Stimulated activated CD4-positive, alpha-beta T cell treated with anti-CD3 and anti-CD28 coated beads, Interleukin-4, amount 100 ng/mL, for 4 hours (primary cell): ENCODE measurements around the gene RALB.
"Not testable (repeated sequence)": the region's sequence is repeated elsewhere in the genome, so short reads cannot be mapped to it uniquely, and the experiment has no call there.

Source experiments
- DNase-seq, 2 experiments: peaks; one replicate each; pipeline ENCODE4 v3.0.0-alpha.2; 2020

RALB gene

DNA sequence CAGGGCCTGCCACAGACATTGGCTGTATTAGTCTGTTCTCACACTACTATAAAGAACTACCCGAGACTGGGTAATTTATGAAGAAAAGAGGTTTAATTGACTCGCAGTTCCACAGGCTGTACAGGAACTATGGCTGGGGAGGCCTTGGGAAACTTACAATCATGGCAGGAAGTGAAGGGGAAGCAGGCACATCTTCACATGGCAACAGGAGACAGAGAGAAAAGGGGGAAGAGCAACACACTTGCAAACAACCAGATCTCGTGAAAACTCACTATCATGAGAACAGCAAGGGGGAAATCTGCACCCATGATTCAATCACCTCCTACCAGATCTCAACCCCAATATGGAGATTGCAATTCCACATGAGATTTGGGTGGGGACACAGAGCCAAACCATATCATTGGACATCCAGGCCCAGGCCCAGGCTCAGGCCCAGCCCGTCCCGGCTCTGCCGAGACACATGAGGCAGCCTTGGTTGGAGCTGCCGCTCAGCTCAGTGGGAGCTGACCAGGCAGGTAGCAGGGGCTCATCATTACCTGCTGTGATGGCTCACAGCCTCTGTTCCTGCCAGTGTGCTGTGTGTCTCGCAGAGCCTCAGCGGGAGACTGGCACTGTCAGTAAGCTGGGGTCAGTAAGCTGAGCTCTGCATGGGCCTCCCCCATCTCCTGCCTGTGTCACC, 8.6 kb upstream of the RALB start:
- no peak for DNase-seq

GRCh38 chr2:120244656-120245519, 7.8 kb upstream of the RALB start:
- no peak for DNase-seq

- DNase-seq, result no peak
These were observed 6.9 kb upstream of the RALB start for GRCh38 chr2:120245520-120246332.

DNA sequence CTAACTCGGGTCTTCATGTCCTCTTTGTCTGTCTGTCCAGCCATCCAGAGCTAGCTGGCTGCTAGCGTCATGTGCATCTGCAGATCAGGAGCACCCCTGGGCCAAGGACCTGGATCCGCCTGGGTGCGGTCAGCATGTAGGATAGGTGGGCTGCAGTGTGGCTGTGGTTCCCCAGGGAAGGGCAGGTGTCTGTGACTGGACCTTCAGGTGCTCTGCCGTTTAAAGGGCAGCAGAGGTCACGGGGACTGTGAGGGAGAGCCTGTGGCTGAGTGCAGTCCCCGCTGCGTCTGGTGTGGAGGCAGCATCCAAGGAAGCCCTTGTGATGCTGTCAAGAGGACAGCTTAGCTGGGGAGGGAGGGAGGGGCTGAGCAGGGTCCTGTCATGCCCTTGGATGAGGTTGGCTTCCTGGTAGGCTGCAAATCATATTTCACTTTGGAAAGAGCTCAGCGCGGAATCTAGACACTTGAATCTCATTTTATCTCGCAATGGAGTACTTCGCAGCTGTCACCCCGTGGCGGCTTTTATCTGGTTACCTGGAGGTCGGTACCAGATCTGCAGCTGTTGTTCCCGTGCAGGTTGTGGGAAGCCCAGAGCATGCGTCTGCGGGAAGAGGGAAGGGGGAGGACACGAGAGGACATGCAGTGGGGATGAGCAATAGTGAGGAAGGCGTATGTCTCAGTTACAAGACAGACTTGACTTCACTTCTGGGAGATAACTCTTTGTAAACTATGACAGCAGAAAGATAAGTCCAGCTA, 5.9 kb upstream of the RALB start:
- no peak for DNase-seq

GRCh38 chr2:120247851-120248250, 4.8 kb upstream of the RALB start:
- DNase-seq, result no peak

GRCh38 chr2:120250640-120251039, 2.0 kb upstream of the RALB start:
- no peak for DNase-seq

DNA sequence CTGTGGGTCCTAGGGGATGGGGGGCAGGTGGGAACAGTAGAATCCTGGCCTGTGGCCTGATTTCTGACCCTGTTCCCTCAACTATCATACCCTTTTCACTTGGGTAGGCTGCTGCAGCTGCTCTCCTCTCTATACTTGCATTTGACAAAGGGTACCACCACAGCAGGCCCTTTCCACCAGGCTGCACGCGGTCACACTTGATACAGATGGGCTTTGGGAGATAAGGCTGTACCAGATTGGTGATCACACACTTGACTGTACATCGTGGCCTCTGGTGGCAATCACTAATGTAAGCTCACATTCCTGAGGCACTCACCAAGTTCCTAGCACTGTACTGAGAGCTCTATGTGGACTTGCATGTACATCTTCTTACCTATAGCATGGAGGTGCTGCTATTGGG, 1.6 kb upstream of the RALB start:
- DNase-seq, result no peak

DNA sequence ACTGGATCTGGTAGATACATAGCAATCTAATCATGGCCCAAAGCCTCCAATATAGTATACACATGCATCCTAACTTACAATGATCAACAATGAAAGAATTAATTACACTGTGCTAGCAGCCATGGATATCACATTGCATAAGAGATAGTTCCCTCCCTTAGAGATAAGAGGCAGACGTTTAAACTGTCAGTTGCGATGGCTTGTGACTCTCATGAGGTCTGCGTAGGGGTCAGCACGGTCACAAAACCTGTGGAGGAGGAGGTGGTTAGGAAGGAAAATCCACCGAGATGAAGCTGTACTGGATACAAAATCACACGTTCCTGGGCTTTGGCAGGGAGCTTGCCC, 800 bp upstream of the RALB start:
- no peak for DNase-seq

DNA sequence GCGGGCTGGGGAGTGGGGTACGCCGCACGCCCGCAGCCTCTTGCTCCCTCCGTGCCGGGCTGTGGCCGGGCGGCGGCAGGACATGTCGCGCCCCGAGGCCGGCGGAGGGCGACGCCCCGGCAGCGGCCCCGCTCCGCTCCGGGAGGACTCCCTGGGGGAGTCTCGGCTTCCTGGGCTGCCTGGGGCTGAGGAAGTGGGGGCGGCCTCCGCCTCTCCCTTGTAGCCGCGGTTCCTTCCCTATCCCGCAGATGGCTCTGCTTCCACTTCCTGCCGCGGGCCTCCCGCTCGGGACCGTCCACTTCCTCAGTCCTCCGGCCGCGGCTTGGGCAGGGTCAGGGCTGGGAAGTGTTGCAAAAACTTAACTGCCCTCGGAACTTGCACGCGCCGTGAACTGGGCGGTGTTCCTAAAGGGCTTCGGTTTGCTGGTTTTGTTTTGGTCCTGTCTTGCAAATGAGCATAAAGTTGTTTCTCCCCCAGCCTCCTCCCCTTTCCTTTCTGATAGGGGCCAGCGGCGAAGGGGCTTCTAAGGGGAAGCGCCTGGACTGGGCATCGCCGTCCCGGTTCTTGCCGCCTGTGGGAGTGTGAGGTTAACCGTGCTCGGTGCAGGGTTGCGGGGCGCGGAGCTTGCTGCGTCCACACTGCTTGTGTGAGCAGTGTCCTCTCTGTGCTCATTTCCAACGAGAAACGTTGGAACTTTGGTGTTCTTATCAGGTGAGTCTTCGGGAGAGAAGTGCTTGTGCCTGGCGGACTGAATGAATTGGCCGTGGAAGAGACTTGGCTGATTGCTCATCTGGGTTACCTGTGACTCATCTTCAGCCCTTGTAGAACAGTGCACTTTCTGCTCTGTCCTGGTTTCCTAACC, 600 bp downstream of the RALB start:
- peak; percentile 17 to 34 for DNase-seq

- DNase-seq, result no peak
These were observed 1.5 kb downstream of the RALB start for GRCh38 chr2:120254178-120254577.

GRCh38 chr2:120255071-120255470, 2.4 kb downstream of the RALB start:
- DNase-seq, result no peak

DNA sequence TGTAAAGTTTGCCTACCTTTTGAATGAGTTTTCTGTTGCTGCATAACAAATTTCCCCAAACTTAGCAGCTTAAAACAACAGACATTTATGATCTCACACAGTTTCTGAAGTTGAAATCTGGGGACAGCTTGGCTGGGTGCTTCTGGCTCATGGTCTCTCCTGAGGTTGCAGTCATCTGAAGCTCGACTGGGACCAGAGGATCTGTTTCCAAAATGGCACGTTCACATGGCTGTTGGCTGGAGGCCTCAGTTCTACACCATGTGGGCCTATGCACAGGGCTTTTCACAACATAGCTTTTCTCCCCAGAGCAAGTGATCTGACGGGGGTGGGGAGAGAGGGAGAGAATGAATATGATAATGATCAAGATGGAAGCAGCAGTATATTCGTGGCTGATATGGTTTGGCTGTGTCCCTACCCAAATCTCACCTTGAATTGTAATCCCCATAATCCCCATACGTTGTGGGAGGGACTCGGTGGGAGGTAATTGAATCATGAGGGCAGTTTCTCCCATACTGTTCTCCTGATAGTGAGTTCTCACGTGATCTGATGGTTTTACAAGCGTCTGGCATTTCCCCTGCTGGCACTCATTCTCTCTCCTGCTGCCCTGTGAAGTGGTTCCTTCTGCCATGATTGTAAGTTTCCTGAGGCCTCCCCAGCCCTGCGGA, 3.5 kb downstream of the RALB start:
- no peak for DNase-seq

- no peak for DNase-seq
These were observed 4.0 kb downstream of the RALB start for GRCh38 chr2:120256651-120257000.

GRCh38 chr2:120257522-120257921, 4.9 kb downstream of the RALB start:
- DNase-seq, result no peak

DNA sequence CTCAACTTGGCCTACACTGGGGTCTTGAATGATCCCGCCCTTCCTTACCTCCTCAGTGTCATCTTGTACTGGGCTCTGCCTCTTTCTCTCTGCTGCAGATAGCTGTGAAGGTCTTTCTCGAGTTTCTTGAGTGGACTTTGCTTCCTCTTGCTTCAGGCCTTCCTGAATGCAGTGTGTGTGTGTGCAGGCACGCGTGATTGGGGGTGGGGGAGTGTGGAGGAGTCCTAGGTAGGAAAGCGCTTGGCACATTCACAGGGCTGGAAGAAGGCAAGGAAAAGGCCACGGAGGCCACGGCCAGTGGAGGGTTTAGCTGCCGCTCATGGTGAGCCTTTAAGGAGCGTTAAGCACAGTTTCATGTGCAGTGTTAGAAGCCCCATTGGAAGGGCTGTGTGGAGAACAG, 5.5 kb downstream of the RALB start:
- DNase-seq, result no peak

DNA sequence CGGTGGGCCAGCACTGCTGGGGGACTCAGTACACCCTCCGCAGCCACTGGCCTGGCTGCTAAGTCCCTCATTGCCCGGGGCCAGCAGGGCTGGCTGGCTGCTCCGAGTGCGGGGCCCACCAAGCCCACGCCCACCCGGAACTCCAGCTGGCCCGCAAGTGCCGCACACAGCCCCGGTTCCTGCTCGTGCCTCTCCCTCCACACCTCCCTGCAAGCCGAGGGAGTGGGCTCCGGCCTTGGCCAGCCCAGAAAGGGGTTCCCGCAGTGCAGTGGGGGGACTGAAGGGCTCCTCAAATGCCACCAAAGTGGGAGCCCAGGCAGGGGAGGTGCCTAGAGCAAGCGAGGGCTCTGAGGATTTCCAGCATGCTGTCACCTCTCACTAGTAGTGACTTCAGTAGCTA, 7.3 kb downstream of the RALB start:
- not testable (repeated sequence) for DNase-seq

DNA sequence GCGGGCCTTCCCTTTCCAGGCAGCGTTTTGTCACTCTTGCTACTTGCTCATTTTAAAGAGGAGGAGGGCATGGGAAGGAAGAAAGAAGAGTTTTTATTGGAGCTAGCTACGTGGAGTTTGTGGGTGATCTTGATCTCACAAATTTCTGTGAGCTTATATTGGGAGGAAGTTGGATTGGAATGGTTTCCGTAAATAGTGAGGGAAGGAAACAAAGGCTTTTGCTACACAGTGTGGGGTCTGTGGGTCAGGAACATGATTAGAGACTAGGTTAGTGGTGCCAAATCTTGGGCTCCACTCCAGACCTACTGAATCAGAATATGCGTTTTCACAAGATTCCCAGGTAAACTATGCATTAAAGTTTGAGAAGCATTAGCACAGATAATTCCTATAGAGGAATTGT, 8.1 kb downstream of the RALB start:
- no peak for DNase-seq

DNA sequence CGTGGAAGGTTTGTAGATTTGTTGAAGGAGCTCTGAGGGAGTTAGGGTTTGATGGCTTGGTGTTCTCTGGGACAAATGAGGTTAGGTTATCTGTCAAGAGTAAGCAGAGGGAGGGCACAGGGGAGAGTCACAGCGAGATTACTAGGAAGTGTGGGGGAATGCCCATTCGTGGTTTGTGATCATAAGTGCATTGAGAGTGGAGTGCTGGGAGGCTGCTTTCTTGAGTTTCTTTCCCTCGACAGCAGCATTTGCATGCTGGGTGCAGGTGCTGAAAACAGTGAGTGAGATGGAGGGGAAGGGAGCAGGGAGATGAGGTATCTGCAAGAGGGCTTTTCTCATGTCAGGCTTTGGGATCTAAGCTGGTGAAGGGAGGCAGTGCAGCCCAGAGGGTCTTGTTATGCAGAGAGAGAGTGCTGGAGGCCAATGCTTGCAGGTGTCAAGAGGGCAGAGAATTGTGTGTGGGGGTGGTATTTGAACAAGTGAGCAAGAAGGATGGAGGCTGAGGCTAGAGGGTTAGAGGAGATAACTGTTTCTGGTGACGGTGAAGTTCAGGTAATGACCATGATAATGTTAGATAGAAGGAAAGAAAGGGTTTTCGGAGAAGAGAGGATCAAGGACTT, 8.8 kb downstream of the RALB start:
- peak; percentile 29 to 36 for DNase-seq

GRCh38 chr2:120262150-120262549, 9.5 kb downstream of the RALB start:
- no peak for DNase-seq

GRCh38 chr2:120262761-120263428, 10.2 kb downstream of the RALB start:
- no peak for DNase-seq
